UCSD-AML1 (cell line): ENCODE results near the gene FIGN.

Experiments
- DNase-seq: peaks from one replicate; lab custom pipeline; 2025; ENCODE audit not compliant: unreplicated experiment; lab: John Stamatoyannopoulos, UW

FIGN gene

DNA sequence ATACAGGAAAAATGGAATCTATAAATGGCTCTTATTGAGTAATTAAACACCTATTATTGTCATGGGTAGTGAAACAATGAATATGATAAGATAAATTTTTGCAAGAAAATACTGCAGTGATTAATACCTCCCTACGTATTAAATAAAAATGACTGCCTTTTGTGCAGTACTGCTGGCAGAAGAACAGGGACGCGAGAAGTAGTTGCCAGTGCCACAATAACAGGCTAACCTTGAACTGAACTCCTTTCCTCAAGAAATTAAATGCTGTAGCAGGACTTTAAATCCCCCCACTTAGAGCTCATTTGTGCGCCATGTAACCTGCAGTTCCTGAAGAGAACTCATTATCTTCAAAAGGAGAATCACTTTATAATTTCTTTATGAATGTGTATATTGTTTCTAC is 24.6 kb downstream of the FIGN start:
- no peak for DNase-seq

DNA sequence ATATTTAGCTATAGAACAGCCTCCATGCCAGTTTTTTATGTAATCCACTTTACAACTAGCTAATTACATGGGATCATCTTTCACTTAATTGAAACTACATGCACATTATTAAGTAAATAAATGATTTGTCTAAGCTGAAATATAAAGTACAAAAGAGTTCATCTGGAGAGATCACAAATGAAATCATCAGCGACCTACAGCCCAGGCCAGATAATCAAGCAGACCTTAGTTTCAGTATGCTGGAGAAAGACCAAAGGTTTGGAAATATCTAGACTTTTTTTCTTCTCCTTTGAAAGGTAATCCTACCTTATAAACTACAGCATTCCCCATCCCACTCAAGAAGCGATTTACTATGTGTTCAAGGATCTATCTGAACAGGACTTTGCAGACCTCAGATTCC is 26.5 kb downstream of the FIGN start:
- no peak for DNase-seq

DNA sequence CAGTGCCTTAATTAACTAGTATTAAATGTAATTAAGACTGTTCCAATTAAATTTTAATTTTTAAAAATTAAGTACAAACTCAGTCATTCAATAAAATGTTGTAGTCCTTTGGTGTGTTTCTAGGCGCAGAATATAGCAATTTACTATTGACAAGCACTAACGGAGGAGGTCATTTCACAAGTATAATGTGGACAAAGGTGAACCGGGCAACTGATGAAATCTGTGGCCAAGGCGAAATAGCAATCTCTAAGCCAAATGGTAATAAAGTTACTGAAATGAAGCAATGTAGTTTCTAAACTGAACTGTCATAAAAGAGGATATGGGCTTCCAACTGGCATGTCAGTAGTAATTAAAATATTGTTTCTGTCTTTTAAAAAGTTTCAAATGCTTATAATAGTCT is 27.5 kb downstream of the FIGN start:
- DNase-seq: no peak

DNA sequence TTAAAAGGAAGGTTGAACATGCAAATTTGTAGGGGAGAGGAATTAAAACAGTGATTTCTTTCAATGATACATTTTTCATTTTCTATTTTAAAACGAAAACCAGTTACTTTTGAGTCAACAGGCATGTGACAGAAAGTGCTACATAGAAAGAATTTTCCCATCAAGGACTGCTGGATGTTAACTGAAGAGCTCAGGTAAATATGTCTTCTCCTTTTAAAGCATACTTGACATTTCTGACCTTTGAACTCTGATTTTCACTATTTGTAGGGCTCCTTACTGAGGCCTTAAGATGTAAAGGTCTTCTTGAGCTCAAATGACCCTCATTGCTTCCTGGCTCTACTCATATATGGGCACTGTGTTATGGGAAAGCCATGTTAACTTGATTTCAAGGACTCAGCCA is 32.4 kb downstream of the FIGN start:
- no peak for DNase-seq

DNA sequence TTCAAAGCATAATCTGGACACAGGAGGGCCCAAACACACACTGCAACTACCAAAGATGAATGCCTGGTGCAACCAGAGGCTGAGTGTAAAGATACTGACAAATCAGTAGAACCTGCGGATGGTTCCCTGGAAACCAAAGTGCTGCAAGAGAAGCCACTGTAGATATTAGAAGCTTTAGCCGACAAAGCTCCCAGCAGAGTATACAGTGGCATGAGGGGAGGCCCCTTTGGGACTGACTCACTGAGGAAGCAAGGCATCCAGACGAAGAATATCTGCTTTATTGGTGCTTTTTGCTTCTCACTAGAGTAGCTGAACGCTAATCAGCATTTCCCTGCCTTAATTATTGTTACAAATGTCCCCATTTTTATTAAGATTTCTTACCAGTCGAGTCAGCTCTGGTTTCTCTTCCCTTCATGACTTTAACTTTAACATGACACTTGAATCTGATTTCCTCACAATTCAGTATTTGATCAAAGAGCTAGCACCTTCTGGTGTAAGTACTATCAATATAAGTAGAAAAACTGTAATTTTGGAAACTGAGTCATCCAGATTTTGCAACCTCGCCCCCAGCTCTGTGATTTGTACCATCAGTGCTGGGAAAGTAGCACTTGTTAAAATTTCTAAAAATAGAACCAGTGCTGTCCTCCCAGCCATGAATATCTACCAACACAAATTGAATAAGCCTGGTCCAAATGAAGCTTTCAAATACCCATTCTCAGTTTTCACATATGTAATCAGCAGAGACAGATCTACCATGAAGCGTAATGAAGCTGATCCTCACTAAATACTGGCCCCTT is 34.2 kb downstream of the FIGN start:
- DNase-seq: no peak

DNA sequence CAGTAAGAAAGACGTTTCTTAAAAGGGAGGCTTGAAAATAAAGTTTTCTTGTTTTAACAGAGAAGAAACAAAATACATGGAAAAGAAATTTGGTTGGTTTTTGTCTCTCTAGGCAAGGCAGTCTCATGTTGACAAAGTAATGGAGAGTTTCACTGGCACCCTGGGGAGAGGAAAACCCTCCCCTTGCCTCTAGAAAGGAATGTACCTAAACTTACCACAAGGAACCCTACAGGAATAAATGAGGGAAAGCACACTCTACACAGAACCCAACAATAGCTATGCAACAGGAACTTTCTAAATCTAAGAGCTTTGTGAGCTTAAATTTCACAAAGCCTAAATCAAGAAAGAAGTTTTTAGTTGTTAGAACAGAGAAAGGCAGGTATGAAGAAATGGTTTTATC is 37.0 kb downstream of the FIGN start:
- DNase-seq: no peak

DNA sequence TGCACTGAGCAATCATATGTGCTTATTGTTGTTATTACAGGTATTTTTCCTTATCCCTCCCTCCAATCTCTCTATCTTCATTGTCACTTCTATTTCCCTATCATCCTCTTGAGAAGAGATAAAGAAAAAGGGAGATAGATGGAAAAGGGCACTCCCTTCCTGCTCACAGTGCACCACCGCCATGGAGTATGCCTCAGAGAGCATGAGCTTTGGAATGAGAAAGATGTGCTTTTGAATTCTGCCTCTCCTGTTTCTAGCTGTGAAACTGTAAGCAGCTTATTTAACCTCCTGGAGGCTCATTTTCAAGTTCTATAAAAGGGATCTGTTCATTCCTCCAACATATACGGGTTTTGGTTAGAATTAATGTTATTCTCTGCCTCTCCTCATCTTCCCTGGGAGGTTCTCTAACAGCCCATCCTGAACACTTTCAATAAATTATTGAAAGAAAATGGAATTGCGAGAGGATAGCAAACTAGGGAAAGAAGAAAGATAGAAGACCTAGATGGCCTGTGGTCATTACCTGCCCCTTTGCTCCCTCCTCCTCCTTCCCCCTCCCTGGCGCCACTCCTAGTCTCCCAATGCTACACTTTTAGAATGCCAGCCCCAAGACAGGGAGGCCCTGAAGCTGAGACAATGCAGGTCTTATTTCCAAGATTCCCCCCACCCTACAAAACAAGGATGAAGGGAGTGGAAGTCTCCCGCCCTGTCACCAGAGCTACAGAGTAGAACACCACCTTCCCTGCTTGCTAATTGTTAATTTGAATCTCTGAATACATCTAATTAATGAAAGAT is 37.8 kb downstream of the FIGN start:
- DNase-seq: no peak

DNA sequence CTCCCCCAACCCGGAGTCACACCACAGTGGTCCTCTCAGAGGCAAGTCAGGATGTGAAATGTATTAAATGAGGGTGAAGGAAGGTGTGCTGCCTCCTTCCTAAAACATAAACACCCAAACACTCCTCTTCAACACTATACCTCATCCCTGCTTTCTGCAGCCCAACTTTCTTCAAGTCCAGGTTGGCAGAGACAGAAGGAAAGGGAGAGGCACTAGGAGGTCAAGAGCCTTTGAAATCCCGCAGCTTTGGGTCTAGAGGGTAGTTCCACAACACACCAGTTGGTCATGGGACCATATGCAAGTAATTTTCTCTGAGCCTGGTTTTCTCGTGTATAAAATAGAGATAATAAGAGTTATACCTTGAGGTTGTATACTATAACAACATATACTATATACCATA is 38.4 kb downstream of the FIGN start:
- DNase-seq: no peak

DNA sequence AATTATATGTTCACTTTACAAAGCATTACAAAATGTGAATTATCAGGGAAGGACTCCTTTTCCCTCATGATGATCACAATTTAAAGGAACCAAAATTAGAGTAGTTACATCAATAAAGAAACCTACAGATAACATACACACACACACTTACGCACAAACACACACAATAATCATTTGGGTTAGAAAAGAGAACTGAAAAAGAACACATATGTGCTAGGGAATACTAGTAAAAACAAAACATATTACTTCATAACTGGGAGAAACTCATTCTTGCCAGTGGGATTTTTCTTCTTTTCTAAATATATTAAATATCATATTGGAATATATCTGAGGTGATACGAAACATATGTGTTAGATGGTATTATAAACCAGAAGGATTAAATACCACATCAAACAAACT is 42.3 kb downstream of the FIGN start:
- DNase-seq: no peak

DNA sequence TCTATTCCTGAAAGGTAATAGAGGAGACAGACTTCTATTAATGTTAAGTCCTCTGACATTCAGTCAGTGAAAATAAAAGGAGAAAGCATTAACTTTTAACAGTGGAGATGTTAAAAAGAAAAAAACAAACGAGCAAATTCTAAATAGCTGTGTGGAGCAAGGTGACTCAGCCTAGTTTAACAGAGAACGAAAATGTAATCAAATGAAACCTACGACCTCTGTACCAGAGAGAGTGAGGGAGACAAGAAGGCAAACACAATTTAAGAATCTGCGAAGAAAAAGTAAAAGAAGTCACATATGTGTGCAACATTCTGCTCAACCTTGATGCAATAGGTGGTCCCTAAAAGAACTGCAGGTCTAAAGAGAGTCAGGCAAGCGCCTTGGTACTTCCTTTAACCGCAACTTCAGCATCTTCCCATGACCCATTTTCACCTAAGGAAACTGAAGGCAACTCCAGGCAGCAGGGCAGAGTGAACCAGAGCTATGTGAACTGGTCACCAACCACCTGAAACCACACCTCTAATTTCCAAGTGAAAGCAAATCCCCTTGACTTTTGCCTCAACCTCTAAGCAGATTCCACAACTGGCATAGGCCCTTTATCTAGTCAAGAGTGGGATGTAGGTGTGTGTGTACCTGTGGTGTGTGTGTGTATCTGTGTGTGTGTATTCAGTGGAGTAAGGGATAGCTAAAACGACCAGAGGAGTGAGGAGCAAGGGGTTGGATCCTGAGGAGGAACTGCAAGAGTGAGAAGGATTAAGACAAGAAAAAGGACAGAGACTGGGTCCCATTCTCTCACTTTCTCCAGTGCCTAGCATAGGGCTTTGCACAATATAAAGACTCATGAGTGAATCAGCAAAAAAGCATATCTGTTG is 43.0 kb downstream of the FIGN start:
- no peak for DNase-seq

DNA sequence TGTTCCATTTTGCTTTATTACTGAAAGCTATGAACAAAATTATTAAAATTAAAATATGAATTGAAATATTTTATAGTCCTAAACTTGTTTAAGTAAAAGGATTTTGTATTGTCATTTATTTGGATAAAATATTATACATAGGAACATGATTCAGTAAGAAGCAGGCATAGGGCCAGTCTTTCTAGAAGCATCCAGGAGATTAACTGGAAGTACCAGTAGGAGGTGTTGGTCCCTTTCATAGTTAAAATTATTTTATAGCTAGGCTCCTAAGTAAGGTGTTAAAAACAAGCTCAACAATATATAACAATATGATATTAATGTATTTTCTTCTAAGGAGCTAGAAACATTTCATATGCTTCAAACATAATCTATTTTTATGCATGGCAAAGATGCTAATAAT is 43.7 kb downstream of the FIGN start:
- no peak for DNase-seq

DNA sequence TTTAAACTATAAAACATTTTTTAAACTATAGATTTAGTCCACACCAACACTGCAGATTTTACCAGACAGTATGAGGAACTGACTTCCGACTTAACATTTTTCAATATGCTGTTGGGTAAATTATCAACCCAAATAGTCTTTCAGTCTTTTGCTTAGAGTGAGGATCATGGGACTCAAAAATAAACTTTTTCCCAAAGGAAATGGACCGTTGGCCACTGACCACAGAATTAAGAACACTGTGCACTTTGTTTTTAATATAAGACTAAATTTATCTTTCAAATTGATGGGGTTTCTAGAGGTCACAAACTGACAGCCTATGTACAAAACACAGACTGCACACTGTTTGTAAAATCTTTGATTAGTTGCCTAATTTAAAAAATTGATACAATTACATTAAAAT is 44.9 kb downstream of the FIGN start:
- DNase-seq: no peak

DNA sequence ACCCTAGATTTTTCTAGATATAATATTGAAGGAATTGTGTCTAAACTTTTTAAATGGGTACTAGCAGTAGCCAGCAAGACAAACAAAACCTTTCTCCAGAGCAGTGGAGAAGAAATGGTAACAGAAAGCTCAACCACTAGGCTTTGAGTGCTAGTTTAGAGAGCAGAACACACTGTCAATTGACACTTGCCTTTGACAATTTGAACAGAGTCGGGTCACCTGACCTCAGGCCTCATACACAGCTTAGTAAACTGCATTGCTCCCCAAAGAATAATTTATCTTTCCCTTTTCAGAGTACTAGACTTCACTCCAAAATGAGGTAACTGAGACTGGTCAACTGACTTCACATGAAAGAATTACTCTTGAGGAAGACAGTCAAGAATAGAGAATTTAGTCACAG is 48.6 kb downstream of the FIGN start:
- no peak for DNase-seq

DNA sequence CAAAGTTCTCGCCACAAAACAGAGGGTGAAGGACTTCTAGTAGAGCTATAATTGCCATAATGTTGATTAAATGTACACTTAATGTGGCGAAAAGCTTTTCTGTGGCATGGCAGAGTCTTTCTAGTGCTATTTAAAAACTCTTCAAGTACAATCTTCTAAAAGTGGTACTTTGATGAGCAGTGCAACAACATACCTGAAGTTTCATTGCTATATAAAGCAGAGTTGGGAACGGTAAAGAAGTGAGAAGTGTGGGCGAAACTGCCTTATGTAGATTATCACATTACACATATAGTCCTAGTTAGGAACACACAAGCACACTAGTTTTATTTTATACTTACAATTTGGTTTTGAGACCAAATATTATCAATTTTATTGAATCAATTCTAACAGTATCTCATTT is 49.5 kb downstream of the FIGN start:
- DNase-seq: no peak

DNA sequence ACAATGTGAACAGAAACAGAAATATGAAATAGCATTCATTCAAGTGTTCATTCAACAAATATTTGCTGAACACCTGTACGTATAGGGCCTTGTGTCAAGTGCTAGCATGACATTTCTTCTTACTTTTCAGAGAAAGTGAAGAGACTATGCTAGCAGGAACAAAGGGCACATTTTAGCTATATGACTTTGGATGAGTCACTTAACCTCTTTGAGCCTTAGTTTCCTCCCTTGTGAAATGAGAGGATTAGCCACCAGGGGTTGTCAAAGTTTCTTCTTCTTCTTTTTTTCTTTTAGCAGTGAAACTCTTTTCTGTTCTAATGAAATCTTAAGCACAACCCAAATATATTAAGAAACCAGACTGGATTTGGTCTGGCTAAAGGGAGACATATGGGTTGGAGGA is 53.1 kb downstream of the FIGN start:
- no peak for DNase-seq

DNA sequence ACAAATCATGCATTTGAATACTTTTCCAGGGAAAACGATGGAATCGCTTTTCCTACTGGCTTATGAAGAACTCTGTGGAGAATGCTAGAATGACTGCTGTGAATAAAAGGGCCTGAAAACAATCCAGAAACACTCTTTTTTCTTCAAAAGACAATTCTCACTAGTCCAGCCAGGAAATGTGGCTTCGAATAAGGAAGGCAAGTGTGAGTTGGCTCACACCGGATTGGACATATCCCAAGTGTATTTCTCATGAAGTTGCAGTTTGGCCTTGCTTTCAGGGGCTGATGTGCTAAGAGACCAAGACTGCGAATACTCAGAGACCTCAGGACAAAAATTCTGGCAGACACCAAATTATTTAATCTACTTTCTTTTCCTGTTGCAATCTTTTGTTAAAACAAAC is 54.1 kb downstream of the FIGN start:
- no peak for DNase-seq

DNA sequence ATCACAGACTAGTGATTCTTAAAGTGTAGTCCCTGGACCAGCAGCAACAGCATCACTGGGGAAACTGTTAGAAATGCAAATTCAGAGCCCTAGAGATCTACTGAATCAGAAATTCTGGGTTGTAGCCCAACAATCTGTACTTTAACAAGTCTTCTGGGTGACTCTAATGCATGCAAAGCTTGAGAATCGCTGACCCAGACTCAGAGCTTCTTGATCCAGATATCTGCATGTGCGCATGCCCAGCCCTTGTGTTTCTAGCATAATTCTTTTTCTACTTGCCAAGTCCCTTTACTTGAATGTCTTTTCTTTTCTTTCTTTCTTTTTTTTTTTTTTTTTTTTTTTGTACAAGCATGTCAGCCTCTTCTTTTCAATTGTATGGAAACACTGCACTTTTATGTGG is 60.4 kb downstream of the FIGN start:
- DNase-seq: no peak

DNA sequence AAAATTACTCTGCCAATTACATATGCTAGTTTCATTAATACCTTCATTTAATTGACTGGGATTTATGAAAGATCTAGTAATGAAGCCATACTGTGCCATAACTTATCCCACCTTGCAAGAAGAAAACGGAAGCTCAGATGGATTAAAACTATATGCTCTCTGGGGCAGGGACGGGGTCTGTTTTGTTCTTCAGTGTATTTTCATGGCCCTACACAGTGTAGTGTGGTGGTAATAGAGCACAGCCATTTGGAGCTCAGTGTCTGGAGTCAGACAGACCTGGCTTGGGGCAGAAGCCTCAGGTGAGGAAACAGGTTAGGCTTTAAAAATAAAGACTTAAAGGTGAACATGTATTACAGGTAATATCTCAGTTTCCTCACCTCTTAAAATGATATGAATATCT is 62.3 kb downstream of the FIGN start:
- DNase-seq: no peak

DNA sequence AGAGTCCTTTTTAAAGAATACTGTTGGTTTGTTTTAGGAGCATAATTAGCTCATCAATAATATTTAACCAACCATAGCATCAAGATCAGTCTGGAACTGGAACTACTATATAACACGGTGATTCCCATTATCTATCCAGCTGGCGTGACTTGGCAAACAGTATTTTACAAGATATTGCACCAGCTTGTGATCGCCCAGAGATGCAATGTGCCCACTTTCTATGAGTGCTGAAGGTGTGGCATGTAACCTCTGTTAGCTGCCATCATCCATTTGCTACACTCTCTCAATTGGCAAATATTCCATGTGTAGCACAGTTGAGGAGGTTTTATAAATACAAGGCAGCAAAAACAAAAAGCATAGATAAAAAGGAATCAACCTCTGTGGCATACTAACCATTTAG is 64.9 kb downstream of the FIGN start:
- DNase-seq: no peak

DNA sequence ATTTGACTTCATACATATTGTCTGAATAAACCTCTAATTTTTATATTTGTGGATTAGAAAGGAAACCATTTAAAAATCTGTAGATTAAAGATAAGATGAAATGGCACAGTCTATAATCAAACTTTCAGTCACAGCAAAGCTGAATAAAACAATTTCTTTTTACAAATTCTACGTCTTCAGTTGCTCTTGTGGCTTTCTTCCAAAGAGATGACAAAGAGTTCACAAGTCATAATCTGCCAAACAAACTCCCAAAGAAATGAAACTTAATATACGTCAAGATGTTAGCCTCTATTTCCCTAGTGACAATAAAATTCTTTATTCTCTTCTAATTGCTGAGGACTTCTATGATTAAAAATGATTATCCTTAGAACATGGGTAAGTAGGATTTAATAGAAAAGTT is 66.3 kb downstream of the FIGN start:
- no peak for DNase-seq

DNA sequence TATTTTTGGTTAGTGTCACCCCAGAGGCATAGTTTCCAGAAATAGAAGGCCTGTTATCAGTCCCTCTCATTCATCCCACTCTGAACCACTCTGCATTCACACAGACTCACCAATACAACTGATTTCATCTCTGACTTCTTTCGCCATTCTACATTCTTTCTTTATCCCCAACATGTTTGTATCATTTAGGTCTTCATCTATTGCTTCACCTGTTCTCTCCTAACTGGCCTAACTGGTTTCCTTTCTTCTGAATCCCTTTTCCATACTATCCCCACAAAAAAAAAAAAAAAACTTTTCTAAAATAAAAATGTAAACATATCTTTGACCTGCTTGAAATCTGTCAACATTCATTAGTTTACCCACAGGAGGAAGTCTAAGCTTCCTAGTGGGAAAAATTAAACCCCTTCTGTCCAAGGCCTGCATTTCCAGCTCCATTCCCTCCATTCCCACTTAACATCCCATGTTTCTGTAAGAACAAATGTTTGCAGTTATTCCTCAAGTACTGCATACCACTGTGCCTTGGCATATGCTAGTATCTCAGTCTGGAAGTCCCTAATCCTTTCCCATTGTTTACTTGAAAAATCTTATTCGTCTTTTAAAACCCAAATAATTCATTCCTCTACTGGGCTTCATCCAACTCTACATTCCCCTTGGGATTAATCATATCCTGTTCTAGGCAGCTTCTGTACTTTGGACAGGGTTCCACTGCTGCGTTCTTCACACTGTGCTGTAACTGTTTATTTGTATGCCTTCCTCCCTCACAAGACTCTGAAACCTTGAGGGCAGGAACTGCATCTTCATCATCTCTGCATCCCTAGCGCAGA is 68.5 kb downstream of the FIGN start:
- no peak for DNase-seq
